ENCODE measurements around the gene FOXL2NB.
"Not testable (repeated sequence)": the region's sequence is repeated elsewhere in the genome, so short reads cannot be mapped to it uniquely, and the experiment has no call there.

FOXL2NB gene

DNA sequence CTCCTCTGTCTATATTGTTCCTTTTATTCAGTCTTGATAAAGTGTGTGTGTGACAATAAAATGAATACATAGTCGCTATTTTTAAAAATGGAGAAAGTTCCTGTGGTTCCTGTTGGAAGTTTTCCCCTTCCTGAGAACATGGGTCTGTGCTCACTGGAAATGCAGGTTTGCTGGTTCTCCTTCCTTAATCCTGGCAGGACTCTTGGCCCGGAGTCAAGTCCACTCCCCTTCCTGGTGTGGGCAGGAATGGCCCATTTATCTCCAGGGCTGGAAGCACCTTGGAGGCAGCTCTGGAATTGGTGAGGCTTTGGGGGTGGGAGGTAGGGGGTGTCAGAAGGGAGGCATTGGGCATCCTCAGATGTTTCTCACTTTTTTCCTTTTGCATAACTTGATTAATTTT is 30.2 kb upstream of the FOXL2NB start:
- TF ChIP-seq, protein P1, sequence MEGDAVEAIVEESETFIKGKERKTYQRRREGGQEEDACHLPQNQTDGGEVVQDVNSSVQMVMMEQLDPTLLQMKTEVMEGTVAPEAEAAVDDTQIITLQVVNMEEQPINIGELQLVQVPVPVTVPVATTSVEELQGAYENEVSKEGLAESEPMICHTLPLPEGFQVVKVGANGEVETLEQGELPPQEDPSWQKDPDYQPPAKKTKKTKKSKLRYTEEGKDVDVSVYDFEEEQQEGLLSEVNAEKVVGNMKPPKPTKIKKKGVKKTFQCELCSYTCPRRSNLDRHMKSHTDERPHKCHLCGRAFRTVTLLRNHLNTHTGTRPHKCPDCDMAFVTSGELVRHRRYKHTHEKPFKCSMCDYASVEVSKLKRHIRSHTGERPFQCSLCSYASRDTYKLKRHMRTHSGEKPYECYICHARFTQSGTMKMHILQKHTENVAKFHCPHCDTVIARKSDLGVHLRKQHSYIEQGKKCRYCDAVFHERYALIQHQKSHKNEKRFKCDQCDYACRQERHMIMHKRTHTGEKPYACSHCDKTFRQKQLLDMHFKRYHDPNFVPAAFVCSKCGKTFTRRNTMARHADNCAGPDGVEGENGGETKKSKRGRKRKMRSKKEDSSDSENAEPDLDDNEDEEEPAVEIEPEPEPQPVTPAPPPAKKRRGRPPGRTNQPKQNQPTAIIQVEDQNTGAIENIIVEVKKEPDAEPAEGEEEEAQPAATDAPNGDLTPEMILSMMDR (conservative IDR thresholded peaks at IDR 0.05): no peak

GRCh38 chr3:138919325-138919724 is 27.7 kb upstream of the FOXL2NB start:
- H3K27ac ChIP-seq: no peak overlapping the region
- TF ChIP-seq, protein P1 (conservative IDR thresholded peaks at IDR 0.05): no peak

More for the DNA sequence above, 30.2 kb upstream of the FOXL2NB start:
- H3K27ac ChIP-seq: peak overlapping the region; percentile 90

DNA sequence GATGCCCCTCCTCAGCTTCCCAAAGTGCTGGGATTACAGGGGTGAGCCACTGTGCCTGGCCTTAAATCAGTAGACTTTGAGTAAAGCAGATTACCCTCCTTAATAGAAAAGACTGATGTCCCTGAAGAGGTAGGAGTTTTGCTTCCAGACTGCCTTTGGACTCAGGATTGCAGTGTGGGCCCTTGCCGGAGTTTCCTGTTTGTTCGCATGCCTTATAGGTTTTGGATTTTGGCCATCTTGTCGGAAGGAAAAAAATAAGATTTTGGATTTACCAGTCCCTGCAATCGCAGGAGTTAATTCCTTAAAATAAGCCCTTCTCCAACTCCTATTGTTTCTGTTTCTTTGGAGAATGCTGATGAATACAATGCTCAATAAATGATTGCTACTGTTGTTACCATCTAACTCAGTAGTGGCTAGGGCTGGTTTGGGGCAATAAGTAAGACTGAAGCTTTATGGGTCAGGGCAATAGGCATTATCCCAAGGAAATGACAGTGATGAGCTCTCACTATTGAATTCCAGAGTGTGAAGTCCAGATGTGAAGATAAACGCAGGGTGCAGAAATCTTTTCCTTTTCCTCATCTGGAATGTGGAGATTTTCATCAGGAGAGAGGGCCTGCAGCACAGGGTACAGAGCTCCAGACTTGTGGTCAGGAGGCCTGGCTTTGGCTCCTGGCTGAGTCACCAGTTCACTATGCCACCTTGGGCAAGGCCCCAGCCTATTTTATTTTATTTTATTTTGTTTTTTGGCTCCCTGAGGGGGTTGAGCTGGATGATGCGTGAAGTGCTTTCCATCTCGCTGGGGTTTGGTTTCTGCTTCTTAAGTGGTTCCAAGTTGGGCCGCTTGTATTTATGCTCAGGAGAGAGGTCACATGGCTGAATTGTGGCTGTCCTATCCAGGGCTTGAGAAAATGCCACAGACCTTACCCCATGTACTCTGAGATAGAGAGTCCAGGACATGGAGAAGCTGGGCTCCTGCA is 25.4 kb upstream of the FOXL2NB start:
- no peak overlapping the region for H3K27ac ChIP-seq
- TF ChIP-seq, protein P1 (conservative IDR thresholded peaks at IDR 0.05): no peak

GRCh38 chr3:138922400-138922799 is 24.6 kb upstream of the FOXL2NB start:
- not testable (repeated sequence) for H3K27ac ChIP-seq

DNA sequence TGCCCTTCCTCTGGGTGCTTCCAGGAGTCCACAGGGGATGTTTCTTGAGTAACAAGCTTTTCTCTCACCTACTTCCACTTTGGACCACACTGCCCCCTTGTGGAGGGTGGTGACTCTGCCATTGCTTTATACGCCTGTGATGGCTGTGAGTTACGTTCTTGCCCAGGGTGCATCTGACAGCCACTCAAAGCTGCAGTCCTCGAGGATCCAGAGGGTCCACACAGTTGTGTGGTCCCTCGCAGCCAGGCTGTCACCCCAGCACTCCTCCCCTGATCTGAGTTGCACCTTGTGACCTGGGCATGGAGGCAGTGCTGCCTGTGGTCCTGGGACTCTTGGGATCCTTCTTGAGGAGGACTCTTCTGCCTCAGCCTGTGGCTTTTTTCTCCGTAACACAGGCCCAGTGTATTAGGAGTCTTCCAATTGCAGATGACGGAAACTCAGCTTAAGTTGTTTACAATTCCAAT is 23.5 kb upstream of the FOXL2NB start:
- no peak overlapping the region for H3K27ac ChIP-seq
- TF ChIP-seq, protein P1 (conservative IDR thresholded peaks at IDR 0.05): peak; percentile 92

- no peak overlapping the region for H3K27ac ChIP-seq
- TF ChIP-seq, protein P1 (conservative IDR thresholded peaks at IDR 0.05): no peak
Measured at GRCh38 chr3:138928727-138929372, 18.2 kb upstream of the FOXL2NB start.

DNA sequence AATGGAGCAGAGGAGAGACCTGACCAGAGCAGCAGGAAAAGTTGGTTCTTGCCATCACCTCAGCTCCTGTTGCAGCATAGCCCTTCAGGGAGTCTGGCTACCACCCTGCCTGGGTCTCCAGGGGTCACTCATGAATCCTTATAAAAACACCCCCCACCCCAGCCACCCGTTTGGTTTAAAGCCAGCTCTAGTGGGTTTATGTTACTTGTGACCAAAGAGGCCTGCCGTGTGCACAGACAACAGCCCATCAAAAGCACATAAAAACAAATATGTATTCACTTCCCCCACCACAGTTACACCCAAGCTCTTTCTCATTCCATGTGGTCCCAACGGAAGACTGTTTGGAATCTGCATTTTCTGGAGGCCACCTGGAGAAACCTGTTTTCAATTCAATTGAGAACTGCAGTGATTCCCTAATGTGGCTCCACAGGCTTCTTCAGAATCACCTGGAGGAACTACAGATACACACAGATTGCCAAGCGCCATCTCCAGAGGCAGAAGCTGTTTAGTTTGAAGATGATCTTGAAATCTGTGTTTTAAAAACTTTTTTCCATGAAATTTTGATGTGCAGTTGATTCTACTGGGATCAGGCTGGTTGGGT is 13.8 kb upstream of the FOXL2NB start:
- TF ChIP-seq, protein P1 (conservative IDR thresholded peaks at IDR 0.05): no peak
- no peak overlapping the region for H3K27ac ChIP-seq

Measured in VCaP (cell line).